ENCODE results near the gene MCM10. TPM values are rescaled to one million over a fixed set of nuclear protein-coding genes. Genes with fewer than 3 reads are reported as not detected.
"Not testable (repeated sequence)": the region's sequence is repeated elsewhere in the genome, so short reads cannot be mapped to it uniquely, and the experiment has no call there.

The MCM10 gene
- total RNA-seq, 1 donor from 2014 or later, result 0.30 TPM

DNA sequence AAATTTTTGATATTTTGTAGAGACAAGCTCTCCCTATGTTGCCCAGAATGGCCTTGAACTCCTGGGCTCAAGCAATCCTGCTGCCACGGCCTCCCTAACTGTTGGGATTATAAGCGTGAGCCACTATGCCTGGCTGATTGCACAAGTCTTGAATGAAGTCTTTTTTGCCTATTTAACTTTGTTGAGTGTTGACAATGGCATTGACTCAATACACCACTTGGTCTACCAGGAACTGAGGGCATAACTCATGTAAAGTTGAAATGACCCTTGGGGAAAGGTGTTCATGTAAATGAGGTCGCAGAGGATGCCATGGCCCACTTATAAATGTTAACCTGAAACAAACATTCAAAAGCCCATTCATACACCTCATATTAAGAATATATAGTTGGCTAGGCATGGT lies 80.3 kb downstream of the MCM10 start:
- intact Hi-C loops (cut with micrococcal nuclease), result no loop called here
- no peak for ATAC-seq
- no peak for DNase-seq

DNA sequence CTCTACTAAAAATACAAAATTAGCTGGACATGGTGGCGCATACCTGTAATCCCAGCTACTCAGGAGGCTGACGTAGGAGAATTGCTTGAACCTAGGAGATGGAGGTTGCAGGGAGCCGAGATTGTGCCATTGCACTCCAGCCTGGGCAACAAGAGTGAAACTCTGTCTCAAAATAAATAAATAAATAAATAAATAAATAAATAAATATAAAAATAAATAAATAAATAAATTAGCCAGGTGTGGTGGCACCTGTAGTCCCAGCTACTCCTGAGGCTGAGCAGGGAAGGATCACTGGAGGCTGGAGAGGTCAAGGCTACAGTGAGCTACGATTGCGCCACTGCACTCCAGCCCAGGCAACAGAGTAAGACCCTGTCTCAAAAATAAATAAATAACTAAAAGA lies 80.9 kb downstream of the MCM10 start:
- intact Hi-C loops (cut with micrococcal nuclease); ATAC-seq; DNase-seq: not testable (repeated sequence)

DNA sequence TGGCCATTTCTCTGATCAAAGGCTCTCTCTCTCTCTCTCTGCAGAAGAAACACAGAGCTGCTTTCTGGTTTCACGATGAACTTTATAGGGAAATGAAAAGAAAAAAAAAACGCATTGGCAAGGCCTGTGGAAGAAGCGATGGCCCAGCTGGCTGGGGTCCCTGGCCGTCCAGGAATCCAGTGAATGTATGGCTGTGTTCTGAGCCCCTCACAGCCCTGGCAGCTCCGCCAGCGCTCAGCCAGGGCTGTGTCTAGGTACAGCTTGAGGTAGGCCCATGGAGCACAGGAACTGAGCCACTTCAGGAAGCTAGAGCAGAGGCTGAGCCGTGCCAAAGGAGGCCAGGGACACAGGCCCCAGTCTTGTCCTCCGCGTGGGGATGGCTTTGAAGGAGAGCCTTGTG lies 85.9 kb downstream of the MCM10 start:
- ATAC-seq (no peak), DNase-seq (no peak)
- intact Hi-C loops (cut with micrococcal nuclease), result no loop called here

DNA sequence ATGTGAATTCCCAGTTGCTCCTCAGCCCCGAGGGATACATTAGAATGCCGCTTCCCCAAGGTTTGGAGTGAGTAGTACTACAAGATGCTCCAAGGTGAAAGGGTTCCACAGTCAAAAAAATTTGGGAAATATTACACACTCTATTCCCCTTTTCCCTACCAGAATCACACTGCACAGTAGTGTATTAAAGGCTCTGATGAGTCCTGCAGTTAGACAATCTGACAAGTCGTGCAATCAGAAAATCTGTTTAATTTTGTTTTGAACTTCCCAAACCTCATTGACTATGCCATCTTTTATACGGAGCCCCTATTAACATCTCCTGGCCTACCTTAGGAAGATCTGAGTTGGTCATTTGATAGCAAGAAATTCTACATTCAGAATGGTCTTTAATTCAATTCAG lies 86.4 kb downstream of the MCM10 start:
- DNase-seq (no peak), ATAC-seq (no peak)
- intact Hi-C loops (cut with micrococcal nuclease), result no loop called here

DNA sequence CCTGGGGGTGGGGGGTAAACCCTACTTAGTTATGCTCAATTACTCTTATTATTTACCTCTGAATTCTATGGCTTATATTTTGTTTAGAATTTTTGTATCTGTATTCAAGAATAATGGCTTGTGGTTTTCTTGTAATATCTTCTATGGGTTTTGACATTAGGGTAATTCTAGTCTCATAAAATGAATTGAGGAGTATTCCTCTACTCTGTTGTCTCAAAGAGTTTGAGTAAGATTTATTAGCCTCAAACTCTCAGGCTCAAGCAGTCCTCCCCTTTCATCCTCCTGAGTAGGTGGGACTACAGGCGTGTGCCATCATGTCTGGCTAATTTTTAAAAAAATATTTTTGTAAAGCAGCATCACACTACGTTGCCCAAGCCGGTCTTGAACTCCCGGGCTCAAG lies 92.4 kb downstream of the MCM10 start:
- intact Hi-C loops (cut with micrococcal nuclease), result no loop called here
- no peak for DNase-seq
- no peak for ATAC-seq

DNA sequence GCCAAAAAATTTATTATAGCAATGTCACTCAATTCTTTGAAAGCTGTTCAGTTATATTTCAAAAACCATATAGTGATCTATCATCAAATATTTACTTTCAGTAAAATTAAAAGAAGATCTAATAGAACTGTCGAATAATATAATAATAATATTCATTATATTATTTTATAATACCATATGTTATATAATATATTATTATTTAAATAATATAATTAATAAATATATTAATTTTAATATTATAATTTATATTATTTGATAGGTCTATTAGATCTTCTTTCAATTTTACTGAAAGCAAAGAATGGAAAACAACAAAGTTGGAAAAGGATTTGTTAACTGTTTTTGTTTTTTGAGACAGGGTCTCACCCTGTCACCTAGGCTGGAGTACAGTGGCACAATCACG lies 95.3 kb downstream of the MCM10 start:
- DNase-seq (no peak), ATAC-seq (no peak)
- intact Hi-C loops (cut with micrococcal nuclease), result no loop called here

DNA sequence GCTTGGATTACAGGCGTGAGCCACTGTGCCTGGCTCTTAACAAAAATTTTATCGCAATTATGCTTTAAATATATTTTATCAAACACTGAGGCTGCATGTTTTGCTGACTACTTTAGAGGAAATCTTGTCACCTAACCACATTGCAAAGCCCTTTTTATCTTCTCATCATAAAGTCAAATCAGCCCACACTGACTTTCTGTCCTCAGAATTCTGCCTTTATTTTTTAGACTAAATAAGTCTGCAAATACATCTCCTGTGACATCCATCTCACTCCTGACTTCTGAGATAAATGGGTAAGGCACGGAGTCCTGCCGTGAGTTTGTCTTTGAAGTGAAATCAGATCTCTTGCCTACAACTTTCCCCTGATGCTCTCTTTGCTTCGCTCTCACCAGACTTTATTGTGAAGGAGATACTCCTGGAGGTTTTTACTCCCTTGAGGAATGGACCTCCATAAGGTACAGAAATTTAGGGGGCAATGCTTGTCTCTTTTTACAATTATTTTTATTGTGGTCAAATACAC lies 96.3 kb downstream of the MCM10 start:
- DNase-seq (no peak), ATAC-seq (no peak)

More for the DNA sequence above, 96.3 kb downstream of the MCM10 start:
- intact Hi-C loops (cut with micrococcal nuclease), result no loop called here

Other genes starting within 250 kb of the MCM10 start
- 2.4 TPM for gene CCDC3, start 159.8 kb upstream of the MCM10 start, total RNA-seq
- 167 TPM for gene OPTN, start 61.4 kb upstream of the MCM10 start, total RNA-seq
- not detected for gene UCMA, start 72.8 kb downstream of the MCM10 start, total RNA-seq
- gene PHYH, start 138.5 kb downstream of the MCM10 start, total RNA-seq, result 177 TPM
- 27.8 TPM for gene SEPHS1, start 186.7 kb downstream of the MCM10 start, total RNA-seq

Measured in left ventricle myocardium superior (tissue), 1 donor.